ENCODE measurements around the gene TTLL4.

DNA sequence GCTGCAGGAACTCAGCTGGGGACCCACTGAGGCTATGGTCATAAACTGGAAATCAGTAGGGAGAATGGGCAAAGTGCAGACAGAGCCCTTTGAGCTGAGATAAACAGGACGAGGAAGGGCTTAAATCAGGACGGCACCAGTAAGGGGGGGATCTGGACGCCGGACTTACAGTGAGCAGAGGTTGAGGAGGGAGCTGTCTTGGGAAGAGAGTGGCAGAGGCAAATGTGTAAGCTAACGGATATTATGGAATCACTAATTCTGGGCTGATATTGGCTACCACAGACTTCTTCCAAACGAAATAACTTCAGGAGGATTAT lies 71.9 kb downstream of the TTLL4 start:
- TF ChIP-seq YY1 (IDR thresholded peaks at IDR 0.05; ENCODE audit: low read depth) = no peak
- no peak for TF ChIP-seq EP300 (IDR thresholded peaks at IDR 0.05; ENCODE audit: borderline replicate concordance)
- no peak for TF ChIP-seq TEAD4 (IDR thresholded peaks at IDR 0.05)
